Activated CD8-positive, alpha-beta memory T cell treated with anti-CD3 and anti-CD28 coated beads for 36 hours (primary cell): ENCODE measurements around the gene HSF2. TPM values are rescaled to one million over a fixed set of nuclear protein-coding genes. Genes with fewer than 3 reads are reported as not detected.

Experiments
- CTCF ChIA-PET: fragments of 350-600 bp; sonication (Branson Sonifier 250); formaldehyde crosslinking; loops from one replicate; lab custom pipeline; 2021; ENCODE audit warnings: antibody characterized with exemption; lab: Charles Lee
- POLR2A ChIA-PET: fragments of 350-600 bp; sonication (Branson Sonifier 250); formaldehyde crosslinking; loops from one replicate; lab custom pipeline; 2021; ENCODE audit warnings: antibody characterized with exemption; lab: Charles Lee
- total RNA-seq, 2 experiments: library from RNA; stranded (reverse); gene quantifications; one replicate each; pipeline ENCODE4 v1.2.3, GENCODE V29; 2021

HSF2 gene
- total RNA-seq, 2 experiments from 2014 or later, result 14.9 to 17.0 TPM

DNA sequence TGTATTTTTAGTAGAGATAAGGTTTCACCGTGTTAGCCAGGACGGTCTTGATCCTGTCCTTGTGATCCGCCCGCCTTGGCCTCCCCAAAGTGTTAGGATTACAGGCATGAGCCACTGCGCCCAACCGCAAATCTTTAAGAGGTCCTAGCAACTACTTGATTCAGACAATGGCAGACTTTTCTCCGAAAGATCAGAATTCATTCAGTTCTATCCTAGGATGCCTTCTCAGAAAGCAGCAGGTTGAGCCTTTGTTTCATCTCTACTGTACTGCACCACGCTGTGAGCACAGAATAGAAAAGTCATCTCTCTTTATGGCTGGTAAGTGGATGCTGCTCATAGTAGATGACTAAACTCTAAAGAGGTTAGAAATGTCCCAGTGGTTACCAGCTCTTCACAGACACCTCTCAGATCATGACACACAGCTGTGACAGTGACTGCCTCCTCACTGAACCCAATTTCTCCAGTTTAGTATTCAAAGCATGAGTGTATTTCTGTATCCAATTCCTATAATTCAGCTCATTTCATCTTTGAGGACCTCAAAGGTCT is 6.0 kb upstream of the HSF2 start:
- ChIA-PET CTCF (no interaction called here), POLR2A (interaction anchor here (1.4 kb wide), 1 partner anchor 78 kb away, joined by 7 read pairs; the partner anchor contains the start of gene SERINC1)

DNA sequence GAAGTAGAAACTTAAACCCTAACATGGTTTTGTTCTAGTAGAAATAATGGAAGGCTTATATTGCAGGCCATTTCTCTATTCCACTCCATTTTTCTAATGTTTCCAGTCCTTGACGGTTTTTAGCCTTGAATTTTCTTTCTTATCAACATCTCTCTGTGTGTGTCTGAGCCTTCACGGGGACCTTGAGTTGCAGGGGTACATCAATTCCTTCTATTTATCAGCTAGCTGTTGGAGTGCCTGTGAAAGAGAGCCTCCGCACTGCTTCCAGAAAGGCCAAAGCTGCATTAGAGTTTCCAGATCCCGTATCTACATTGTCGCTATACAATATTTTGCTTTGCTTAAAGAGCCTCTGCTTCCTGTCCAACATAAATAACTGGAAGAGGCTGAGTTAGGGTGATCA is 5.4 kb upstream of the HSF2 start:
- CTCF ChIA-PET, result no interaction called here
- POLR2A ChIA-PET, result interaction anchor here (1.4 kb wide), 1 partner anchor 77 kb away, joined by 7 read pairs; the partner anchor contains the start of gene SERINC1

DNA sequence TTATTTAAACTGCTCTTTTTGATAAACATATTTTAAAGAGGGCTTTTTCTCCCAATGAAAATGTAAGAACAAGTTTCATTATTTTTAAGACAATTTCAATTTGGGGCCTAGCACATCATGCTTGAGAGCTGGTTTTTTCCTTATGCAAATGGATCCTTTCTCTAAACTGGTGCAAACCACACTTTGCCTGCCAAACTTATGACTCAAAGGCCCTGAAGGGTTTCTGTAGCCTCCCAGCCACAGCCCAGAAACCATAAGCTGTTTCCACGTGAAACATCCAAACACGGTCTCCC is 451 bp upstream of the HSF2 start:
- ChIA-PET CTCF (no interaction called here), POLR2A (interaction anchor here (0.9 to 1.4 kb wide), 2 partner anchors 72 to 73 kb away, joined by 3 to 6 read pairs; no protein-coding TSS in a partner anchor)

DNA sequence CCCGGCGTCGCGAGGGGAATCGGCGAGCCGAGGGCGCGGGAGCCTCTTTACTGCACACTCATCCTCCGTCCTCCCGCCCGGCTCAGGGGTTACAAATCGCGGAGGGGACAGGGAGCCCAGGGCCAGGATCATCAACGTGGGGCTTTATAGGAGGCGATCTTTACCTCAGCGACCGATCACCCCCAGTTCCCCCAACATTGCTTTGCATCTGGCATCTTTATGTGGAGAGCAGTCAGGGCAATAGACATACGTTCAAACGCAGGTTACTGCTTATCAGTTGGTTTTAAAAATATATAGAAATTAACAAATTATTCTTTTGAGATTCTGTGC is 634 bp downstream of the HSF2 start:
- POLR2A ChIA-PET, result interaction anchor here (0.9 to 1.4 kb wide), 2 partner anchors 71 to 72 kb away, joined by 3 to 6 read pairs; no protein-coding TSS in a partner anchor
- CTCF ChIA-PET, result no interaction called here

DNA sequence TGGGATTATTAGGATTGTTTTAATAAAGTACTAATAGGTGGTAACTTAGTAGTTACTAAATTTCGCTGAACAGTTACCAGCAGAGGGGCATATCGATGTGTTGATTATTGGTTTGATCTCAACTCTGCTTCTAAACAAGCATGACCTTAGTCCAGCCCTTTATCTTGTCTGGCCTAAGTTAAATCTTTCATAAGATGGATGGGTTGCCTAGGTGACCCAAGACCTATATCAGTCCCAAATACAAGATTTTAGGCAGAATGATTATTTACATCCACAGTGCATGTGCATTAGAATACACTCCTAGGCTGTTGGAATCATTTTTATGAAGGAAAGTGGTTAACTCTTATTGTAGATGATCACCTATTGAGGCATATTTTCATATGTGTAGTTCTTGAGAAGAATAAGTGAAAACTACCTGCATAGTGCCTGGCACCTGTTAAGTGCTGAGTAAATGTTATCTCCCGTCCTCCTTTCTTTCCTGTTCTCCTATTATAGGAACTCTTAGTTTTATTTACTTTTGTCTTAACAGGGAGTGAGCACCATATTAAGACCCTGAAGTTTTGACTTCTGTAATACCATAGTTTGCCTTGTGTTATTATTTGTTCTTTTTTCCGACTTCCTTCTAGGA is 1.1 kb downstream of the HSF2 start:
- POLR2A ChIA-PET, result no interaction called here
- CTCF ChIA-PET, result no interaction called here

DNA sequence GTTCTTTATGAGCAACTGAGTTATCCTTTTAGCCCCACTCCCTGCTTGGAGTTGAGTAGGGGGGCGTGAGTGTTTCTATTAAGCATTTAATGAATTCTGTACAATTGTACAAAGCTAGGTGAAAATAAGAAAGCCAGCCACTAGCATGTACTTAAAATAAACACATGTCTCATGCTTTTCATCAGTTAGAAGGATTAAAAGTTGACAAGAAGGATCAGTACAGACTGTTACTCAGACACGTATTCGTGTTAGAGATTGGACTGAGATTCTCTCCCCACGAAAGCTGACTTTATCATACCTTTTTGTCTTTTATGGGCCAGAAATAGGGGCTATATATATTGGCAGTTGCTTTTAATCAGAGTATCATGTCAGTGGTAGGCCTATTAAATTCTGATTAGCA is 1.7 kb downstream of the HSF2 start:
- CTCF ChIA-PET, result no interaction called here
- POLR2A ChIA-PET, result no interaction called here

DNA sequence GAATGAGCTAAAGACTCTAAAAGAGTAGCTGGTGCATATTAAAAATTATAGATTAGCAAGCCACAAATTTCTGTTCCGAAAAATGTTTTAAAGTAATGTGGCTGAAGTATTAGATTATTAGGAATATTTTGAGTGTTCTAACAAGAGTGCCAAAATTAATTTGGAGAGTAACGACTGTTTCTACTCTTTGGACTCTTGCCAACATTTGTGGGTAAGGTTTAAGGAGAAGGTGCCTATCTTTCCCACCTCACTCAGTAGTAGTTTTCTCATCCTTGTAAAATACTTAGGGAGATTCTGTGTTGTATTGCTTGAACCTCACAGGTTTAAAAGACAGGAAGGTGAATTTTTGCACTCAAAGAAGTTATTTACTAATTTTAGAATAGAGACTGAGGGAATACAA is 5.0 kb downstream of the HSF2 start:
- CTCF ChIA-PET, result no interaction called here

DNA sequence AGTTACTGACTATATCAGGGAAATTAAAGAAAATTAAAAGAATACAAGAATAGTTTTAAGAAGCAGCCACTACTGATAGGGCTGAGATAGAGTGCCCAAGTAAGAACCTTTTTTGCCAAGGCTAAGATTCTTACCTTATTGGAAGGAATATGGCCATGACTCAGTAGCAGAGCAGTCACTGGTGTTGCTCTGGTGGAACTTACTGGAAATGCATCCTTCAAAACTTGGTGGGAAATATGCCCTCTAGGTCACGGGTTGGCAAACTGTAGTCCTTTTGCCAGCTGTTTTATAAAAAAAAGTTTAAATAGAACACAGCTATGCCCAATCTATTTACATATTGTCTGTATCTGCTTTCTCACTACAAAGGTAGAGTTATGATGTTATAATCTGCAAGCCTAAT is 6.0 kb downstream of the HSF2 start:
- ChIA-PET CTCF (no interaction called here), POLR2A (interaction anchor here (1.8 kb wide), 1 partner anchor 66 kb away, joined by 4 read pairs; the partner anchor contains the start of gene SERINC1)

More for the DNA sequence above, 5.0 kb downstream of the HSF2 start:
- POLR2A ChIA-PET, result interaction anchor here (1.8 kb wide), 1 partner anchor 67 kb away, joined by 4 read pairs; the partner anchor contains the start of gene SERINC1

DNA sequence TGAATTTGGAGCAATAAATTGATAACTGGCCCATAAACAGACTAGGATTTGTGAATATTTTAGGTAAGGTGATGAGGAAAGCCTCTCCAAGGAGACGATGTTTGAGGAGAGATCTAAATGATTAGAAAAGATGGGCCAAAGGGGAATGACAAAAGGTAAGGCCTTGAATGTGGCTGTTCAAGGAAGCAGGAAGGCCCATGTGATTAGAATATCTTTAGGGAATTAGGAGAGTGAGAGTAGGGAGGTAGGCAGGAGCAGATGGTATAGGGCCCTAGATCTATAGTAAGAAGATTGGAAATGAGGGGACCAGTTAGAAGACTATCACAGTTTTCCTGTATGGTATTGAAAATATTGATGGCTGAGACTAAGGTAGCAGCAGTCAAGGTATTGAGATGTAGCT is 6.7 kb downstream of the HSF2 start:
- CTCF ChIA-PET, result no interaction called here
- POLR2A ChIA-PET, result interaction anchor here (1.8 kb wide), 1 partner anchor 65 kb away, joined by 4 read pairs; the partner anchor contains the start of gene SERINC1

DNA sequence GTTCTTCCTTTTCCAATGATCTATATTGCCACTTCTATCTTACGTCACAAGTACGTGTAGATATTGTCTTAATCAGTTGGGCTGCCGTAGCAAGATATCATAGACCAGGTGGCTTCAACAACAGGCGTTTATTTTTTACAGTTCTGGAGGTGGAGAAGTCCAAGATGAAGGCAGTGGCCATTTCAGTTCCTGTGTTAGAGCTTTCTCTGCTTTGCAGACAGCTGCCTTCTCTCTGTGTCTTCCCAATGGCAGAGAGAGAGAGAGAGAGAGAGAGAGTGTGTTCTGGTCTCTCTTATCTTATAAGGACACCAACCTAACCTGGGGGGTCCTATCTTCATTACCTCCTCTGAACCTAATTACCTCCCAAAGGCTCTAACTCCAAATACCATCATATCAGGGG is 8.3 kb downstream of the HSF2 start:
- CTCF ChIA-PET, result no interaction called here

DNA sequence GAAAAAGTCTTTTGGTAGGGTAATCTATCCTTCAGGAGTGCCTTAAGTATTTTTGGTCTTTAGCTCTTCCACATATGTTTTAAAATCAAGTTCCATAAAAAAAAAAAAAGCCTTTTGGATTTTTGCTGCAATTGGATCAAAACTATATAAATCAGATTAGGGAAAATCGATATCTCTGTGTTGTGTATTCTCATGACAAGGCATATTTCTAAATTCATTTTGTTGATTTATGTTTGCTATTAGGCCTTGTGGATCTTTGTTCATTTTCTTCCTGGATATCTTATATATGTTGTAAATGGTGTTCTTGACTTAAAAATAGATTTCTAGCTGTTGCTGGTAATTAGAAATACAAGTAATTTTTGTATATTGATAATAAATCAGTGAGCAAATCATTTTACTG is 8.8 kb downstream of the HSF2 start:
- ChIA-PET CTCF (no interaction called here), POLR2A (no interaction called here)

More for the DNA sequence above, 8.3 kb downstream of the HSF2 start:
- POLR2A ChIA-PET, result no interaction called here

DNA sequence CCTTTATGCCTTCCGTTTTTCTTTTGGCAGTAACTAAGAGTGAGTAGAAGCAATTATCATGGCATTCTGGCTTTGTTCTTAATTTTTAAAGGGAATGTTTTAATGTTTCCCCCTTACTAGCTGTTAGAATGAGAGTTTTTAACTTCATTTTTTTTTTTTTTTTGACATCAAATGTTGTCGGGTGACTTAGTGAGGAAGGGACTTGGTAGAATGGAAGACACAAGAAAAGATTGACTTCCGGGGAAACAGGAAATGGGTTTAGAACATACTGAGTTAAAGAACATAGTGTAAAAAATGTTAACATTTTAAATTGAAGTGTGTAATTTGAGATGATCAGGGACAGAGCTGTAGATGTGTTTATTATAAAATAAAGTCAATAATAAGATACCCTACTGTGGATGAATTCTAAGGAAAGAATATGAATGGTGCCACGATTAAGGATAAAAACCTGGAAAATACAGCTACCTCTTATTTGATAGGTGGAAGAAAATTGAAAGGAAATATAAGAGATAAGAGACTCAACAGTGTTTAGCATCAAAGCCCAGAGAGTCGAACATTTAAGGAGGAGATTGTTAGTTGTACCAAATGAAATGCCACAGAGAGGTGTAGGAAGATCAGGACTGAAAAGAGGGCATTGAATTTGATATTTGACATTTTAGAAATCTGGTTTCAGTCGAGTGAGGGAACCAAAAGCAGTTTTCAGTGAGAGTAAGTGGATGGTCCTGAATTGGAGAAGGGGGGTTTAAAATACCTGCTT is 9.4 kb downstream of the HSF2 start:
- POLR2A ChIA-PET, result no interaction called here
- CTCF ChIA-PET, result no interaction called here

DNA sequence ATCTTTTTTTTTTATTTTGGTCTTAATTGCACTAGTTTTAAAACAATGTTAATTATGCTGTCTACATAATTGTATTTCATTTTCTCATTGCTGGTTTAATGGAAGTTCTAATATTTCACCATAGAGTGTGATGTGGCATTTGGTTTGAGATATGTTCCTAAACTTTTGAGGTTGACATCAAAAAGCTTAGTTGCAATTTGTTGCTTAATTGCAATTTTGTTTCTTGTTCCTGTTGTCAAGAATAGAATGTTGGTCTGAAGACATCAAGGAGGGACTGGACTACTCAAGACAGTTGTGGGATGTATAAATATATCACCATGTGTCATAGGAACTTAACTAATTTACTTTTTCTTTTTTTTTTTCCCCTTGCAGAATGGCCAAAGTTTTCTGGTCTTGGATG is 12.5 kb downstream of the HSF2 start:
- POLR2A ChIA-PET, result no interaction called here
- CTCF ChIA-PET, result interaction anchor here (0.7 kb wide), 1 partner anchor 10 kb away, joined by 4 read pairs; no protein-coding TSS in a partner anchor

DNA sequence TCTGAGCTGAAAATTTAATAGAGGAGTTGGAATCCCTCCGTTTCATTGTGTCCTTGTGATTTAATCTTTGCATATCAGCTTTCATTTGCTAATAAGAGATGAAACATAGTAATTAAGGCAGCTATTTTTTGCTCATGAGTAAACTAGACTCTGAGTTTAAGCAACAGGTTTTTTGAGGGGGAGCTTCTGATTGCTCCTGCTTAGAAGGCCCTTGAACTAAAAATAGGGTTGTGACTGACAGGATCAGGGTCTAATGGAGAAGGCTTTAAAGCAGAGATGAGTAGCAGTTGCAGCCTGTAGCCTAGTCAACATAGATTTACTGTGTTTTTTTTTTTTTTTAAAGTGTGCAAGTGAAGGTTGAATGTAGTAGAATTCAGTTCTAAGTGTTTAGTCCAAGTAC is 17.4 kb downstream of the HSF2 start:
- ChIA-PET CTCF (interaction anchor here (1.0 kb wide), 1 partner anchor 9 kb away, joined by 3 read pairs; no protein-coding TSS in a partner anchor), POLR2A (no interaction called here)

DNA sequence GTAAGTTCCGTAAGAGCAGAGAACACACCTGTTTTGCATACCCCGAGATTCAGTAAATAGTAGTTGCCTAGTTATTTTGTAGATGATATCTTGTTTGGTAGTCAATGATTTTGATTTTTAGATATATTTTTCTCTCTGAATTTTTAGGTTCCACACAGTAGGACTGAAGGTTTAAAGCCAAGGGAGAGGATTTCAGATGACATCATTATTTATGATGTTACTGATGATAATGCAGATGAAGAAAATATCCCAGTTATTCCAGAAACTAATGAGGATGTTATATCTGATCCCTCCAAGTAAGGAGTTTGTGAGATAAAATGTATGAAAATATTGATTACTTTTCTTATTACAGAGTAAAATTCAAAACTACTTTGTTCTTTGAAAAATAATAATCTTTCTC is 22.6 kb downstream of the HSF2 start:
- ChIA-PET POLR2A (no interaction called here), CTCF (interaction anchor here (0.5 to 1.1 kb wide), 2 partner anchors 10 to 17 kb away, joined by 3 to 4 read pairs; no protein-coding TSS in a partner anchor)

DNA sequence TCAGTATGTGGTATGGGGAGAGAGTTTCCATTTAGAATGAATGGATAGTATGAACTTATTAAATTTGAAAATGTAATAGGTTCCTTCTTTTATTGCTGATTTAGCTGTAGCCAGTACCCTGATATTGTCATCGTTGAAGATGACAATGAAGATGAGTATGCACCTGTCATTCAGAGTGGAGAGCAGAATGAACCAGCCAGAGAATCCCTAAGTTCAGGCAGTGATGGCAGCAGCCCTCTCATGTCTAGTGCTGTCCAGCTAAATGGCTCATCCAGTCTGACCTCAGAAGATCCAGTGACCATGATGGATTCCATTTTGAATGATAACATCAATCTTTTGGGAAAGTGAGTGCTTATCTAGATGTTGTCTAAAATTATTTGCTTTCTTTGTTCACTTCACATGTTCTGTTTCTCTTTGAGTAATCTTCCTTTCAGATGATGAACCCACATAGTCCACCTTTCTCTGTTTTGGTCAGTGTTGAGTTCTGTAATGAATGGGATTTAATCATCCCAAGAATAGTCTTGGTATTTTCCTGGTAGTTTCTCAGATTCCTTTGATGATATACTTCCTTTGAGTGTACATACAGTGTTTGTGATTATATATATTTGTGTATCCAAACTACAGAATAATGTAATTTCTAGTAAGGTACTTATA is 23.3 kb downstream of the HSF2 start:
- CTCF ChIA-PET, result interaction anchor here (0.5 to 1.1 kb wide), 2 partner anchors 11 to 17 kb away, joined by 3 to 4 read pairs; no protein-coding TSS in a partner anchor
- POLR2A ChIA-PET, result no interaction called here

DNA sequence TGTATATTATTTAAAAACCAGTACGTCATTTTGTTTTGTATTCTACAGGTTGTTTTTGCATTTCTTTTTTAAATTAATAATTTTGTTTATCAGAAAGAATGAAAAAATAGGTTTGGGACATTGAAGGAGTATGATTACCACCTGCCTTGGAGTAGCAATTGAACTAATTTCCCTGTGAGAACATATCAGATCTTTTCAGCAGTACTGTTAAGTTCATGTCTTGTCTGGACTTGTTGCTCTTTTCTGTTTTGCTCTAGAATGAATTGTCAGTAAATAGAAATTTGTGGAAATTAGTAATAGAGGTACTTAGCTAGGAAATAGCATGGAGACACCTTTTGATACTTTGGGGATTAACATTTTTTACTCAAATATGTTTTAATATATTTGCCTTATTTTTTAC is 24.3 kb downstream of the HSF2 start:
- ChIA-PET POLR2A (no interaction called here), CTCF (no interaction called here)

DNA sequence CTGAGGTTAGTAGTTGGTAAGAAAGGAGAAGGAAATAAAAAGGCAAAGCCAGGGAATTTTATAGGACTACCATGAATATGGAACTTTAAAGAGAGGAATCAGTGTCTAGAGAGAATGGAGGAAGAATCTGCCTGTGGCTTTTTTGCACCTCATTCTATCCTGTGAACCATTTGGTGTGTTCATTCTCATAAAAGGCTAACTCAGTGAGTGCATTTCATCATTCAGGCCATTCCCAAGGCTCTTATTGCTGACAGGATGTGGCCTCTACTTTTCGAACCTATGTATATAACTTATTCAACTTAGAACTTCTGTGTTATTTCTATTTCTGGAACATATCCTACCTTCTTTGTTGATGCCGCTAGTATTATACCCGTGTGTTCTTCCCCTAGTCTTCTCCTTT is 27.1 kb downstream of the HSF2 start:
- ChIA-PET CTCF (interaction anchor here (1.0 kb wide), 1 partner anchor 10 kb away, joined by 3 read pairs; no protein-coding TSS in a partner anchor), POLR2A (no interaction called here)

DNA sequence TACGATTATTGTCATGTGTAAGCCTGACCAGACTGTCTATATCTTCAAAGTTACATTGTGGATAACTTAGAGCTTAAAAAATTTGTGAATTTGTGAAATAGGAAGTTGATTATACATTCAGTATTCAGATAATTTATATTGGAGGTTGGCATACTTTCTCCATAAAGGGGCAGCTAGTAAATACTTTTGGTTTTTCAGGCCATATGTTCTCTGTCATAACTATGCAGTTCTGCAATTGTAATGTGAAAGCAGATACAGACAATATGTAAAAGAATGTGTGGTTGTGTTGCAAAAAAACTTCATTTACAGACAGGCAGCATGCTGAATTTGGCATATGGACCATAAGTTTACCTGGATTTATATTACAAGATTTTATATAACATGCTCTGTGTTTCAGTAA is 29.3 kb downstream of the HSF2 start:
- CTCF ChIA-PET, result no interaction called here
- POLR2A ChIA-PET, result no interaction called here

DNA sequence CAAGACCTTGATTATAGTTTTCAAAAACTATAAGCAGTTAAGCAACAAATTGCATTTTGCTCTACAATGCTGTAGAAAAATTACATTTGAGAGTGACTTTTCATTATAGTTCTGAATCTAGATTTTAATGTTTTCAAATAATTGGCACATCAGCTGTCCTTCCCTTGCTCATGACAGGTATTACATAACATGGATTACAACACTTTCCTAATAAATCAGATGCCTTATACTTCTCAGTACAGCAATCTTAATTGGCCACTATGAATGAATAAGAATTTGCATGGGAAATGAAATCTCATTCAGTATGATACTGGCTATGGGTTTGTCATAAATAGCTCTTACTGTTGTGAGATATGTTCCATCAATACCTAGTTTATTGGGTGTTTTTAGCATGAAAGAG is 29.9 kb downstream of the HSF2 start:
- POLR2A ChIA-PET, result no interaction called here
- CTCF ChIA-PET, result no interaction called here
